Measurements from ENCODE around the gene STK10.

STK10 gene

DNA sequence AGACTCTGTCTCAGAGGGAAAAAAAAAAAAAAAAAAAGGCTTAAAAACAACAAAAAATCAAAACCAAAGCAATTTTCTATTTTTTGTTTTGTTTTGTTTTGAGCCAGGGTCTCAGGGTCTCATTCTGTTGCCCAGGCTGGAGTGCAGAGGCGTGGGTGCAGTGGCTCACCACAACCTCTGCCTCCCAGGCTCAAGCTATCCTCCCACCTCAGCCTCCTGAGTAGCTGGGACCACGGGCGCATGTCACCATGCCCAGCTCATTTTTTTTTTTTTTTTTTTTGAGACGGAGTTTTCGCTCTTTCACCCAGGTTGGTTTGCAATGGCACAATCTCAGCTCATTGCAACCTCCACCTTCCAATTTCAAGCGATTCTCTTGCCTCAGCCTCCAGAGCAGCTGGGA lies 5.7 kb downstream of the STK10 start:
- DNase-seq (ENCODE audit: low read depth, low spot score), result no peak
- no peak overlapping the region for H3K4me3 ChIP-seq (ENCODE audit: low read depth, low read length)
- in situ Hi-C loops (cut with HindIII; ENCODE audit: low sequenced_read_pairs), result no loop called here
- TF ChIP-seq CTCF (IDR thresholded peaks at IDR 0.05; ENCODE audit: low read depth, low read length), result no peak

- in situ Hi-C loops (cut with HindIII; ENCODE audit: low sequenced_read_pairs), result no loop called here
- no peak for DNase-seq (ENCODE audit: low read depth, low spot score)
- H3K4me3 ChIP-seq (ENCODE audit: low read depth, low read length), result no peak overlapping the region
- no peak for TF ChIP-seq CTCF (IDR thresholded peaks at IDR 0.05; ENCODE audit: low read depth, low read length)
These were observed 7.1 kb downstream of the STK10 start for GRCh38 chr5:172180936-172181335.

- in situ Hi-C loops (cut with HindIII; ENCODE audit: low sequenced_read_pairs), result no loop called here
- H3K4me3 ChIP-seq (ENCODE audit: low read depth, low read length), result no peak overlapping the region
- peak; percentile 74 for DNase-seq (ENCODE audit: low read depth, low spot score)
- TF ChIP-seq CTCF (IDR thresholded peaks at IDR 0.05; ENCODE audit: low read depth, low read length), result no peak
These were observed 8.7 kb downstream of the STK10 start for GRCh38 chr5:172178991-172179989.

DNA sequence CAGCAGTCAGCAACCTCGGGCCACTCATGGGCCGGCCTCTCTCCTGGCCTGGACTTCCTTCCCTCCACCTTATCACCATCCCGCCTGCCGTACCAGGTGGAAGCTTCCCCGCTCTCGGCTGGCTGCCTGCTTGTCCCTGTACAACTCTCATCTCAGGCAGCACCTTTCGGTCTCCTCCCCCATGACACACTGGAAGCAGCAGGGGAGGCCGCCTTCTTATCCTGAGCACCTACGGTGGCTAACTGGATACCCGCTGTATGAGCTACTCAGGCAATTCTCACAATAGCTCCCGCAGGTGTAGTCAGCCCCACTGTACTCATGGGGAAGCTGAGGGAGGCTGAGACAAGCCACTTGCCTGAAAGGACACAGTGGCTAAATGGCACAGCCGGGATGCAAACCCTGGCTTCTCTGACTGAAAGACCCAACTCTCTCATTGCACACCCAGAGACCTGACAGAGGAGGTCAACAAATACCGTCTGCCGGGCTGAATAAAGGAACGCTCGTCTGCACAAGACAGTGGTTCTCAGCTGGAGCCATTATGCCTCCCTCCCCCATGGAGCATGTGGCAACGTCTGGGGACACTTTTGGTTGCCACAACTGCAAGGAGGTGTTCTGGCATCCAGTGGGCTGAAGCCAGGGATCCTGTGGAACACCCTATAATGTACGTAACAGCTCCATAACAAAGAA lies 9.6 kb downstream of the STK10 start:
- DNase-seq (ENCODE audit: low read depth, low spot score), result no peak
- in situ Hi-C loops (cut with HindIII; ENCODE audit: low sequenced_read_pairs), result no loop called here
- H3K4me3 ChIP-seq (ENCODE audit: low read depth, low read length), result no peak overlapping the region
- no peak for TF ChIP-seq CTCF (IDR thresholded peaks at IDR 0.05; ENCODE audit: low read depth, low read length)

GRCh38 chr5:172177176-172177575 lies 10.8 kb downstream of the STK10 start:
- no peak for DNase-seq (ENCODE audit: low read depth, low spot score)
- in situ Hi-C loops (cut with HindIII; ENCODE audit: low sequenced_read_pairs), result no loop called here
- no peak overlapping the region for H3K4me3 ChIP-seq (ENCODE audit: low read depth, low read length)
- no peak for TF ChIP-seq CTCF (IDR thresholded peaks at IDR 0.05; ENCODE audit: low read depth, low read length)

DNA sequence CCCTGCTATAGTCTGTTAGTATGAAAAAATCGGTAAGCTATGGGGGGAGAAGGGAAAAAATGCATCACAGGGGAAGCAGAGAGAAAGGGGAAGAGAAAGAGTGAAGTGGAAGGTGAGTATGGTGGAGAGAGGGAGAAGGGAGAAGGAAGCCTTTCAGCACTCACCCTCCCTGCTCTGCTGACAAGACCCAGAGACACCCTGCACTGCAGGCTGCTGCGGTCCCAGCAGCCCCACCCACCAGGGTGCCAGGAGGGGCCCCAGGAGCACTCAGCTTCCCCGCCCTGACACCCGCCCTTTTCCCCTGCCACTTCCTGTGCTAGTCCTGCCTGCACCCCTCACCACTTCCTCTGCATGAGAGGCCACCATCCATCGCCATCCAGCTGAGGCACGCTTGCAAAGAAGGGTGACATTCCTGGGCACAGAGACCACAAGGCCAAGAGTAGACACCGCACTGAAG lies 12.7 kb downstream of the STK10 start:
- no peak for DNase-seq (ENCODE audit: low read depth, low spot score)
- TF ChIP-seq CTCF (IDR thresholded peaks at IDR 0.05; ENCODE audit: low read depth, low read length), result no peak
- in situ Hi-C loops (cut with HindIII; ENCODE audit: low sequenced_read_pairs), result no loop called here
- H3K4me3 ChIP-seq (ENCODE audit: low read depth, low read length), result no peak overlapping the region

Measured in astrocyte of the spinal cord (primary cell).